Lung microvascular endothelial cell (primary cell): ENCODE data around the gene CC2D1A. TPM values are rescaled to one million over a fixed set of nuclear protein-coding genes. Genes with fewer than 3 reads are reported as not detected.
"Not testable (repeated sequence)": the region's sequence is repeated elsewhere in the genome, so short reads cannot be mapped to it uniquely, and the experiment has no call there.

ENCODE experiments used
- DNase-seq, 2 donors: peaks; one replicate each; pipeline versions ENCODE4 v3.0.0 to v3.0.0-alpha.2; 2010; ENCODE audit warnings: low read depth in 2 of 2
- total RNA-seq: library from RNA; depleted of rRNA; stranded (reverse); fragments of >200 nt; gene quantifications from 2 replicates; pipeline ENCODE4 v1.2.1, GENCODE V29; 2014

CC2D1A gene
- total RNA-seq, 1 donor from 2014 or later: 3.8 TPM

DNA sequence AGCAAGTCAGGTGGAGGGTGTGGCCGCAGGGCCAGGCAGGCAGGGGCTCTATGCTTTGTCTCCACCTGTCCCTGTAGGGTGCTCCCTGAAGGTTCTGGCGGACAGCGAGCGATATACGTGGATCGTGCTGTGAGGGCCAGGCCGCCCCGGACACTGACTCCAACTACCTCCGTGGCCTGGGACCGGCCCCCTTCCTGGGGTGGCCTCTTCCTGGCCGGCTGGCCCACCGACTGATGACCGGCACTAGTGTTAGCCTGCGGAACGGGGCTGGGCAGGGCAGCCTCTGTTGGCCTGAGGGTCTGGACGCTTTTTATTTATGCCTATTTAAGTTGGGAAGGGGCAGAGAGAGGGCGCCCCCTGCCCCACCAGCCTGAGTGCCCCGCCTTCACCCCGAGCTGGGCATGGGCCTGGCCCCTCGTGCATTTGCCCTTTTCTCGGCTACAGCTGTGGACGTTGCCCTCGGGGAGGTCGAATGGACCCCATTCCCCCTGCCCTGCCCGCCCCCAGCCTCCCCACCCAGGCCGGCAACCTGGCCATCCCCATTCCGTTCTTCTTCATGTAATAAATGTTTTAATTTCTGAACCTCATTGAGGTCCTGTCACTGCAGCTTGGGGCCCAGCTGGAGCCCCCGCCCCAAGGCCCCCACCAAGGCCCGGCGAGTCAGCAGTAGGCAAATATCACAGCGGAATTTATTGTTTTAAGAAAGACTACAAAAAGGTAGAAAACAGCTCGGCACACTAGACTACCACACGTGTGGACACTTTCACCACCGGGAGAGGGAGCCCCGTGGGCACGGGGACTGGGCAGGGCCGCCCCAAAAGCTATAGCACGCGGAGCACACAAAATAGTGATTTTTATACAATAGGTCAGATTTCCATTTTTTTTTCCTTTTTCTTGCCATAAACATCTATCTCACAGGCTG is 55.1 kb downstream of the CC2D1A start:
- DNase-seq: no peak

- no peak for DNase-seq
Measured at GRCh38 chr19:13961826-13962698, 56.1 kb downstream of the CC2D1A start.

- no peak for DNase-seq
Measured at GRCh38 chr19:13962699-13963602, 57.0 kb downstream of the CC2D1A start.

- DNase-seq: no peak
Measured at GRCh38 chr19:13963603-13964105, 57.7 kb downstream of the CC2D1A start.

DNA sequence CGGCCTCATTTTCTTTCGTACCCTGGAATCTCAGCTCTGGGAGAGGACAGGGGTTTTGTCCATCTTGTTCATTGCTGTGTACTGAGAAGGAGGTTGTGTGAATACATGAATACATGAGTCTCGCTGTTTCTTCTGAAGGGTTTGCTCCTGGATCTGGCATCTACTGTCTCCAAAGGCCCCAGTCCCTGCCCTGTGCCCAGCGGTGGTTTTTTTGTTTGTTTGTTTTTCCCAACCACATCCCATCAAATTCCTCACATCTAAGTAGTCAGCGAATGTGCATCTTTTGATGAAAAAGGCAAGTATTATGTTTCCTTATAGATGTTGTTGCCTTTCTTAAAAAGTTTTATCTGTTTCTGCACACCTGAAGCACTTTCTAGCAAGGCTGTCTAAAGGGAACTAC is 58.8 kb downstream of the CC2D1A start:
- no peak for DNase-seq

GRCh38 chr19:13965377-13965896 is 59.4 kb downstream of the CC2D1A start:
- no peak for DNase-seq

GRCh38 chr19:13965926-13966683 is 60.1 kb downstream of the CC2D1A start:
- no peak for DNase-seq

GRCh38 chr19:13966684-13967128 is 60.7 kb downstream of the CC2D1A start:
- no peak for DNase-seq

DNA sequence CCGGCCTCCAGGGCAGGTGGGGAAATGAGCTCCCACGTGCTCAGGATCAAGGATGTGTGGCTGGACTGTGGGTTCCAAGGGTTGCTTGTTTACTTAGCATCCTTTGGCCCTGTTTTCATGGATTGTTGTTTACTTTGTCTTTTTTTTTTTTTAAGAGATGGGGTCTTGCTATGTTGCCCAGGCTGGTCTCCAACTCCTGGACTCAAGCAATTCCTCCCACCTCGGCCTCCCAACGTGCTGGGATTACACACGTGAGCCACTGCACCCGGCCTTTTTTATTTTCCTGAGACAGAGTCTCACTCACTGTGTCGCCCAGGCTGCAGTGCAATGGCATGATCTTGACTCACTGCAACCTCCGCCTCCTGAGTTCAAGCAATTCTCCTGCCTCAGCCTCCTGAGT is 61.2 kb downstream of the CC2D1A start:
- not testable (repeated sequence) for DNase-seq

DNA sequence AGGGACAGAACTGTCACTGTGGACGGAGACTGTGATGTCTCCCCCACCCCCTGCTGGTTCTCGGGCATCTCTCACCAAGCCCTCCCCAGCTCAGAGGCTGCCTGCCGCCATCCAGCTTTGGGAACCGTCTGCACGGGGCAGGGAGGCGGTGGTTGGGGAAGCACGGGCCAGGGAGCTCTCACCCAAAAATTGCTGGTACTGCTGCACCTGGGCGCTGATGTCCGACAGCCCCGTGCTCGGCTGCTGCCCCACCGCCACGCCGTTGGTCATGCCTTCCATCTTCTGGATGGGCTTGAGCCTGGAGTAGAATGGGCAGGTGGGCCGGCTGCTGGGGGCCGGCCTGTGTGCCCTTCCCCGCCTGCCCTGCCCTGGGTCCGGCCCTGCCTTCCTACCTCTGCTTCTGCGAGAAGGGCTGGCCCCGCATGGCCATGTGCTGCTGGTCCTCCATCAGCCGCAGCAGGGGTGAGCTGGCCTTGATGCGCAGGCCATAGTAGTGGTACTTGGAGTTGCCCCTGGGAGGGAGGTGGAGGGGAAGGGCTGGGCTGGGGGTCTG is 62.5 kb downstream of the CC2D1A start:
- no peak for DNase-seq

- no peak for DNase-seq
Measured at GRCh38 chr19:13968999-13969398, 63.0 kb downstream of the CC2D1A start.

GRCh38 chr19:13969897-13970296 is 63.9 kb downstream of the CC2D1A start:
- DNase-seq: no peak

GRCh38 chr19:13971868-13972267 is 65.9 kb downstream of the CC2D1A start:
- DNase-seq: not testable (repeated sequence)

DNA sequence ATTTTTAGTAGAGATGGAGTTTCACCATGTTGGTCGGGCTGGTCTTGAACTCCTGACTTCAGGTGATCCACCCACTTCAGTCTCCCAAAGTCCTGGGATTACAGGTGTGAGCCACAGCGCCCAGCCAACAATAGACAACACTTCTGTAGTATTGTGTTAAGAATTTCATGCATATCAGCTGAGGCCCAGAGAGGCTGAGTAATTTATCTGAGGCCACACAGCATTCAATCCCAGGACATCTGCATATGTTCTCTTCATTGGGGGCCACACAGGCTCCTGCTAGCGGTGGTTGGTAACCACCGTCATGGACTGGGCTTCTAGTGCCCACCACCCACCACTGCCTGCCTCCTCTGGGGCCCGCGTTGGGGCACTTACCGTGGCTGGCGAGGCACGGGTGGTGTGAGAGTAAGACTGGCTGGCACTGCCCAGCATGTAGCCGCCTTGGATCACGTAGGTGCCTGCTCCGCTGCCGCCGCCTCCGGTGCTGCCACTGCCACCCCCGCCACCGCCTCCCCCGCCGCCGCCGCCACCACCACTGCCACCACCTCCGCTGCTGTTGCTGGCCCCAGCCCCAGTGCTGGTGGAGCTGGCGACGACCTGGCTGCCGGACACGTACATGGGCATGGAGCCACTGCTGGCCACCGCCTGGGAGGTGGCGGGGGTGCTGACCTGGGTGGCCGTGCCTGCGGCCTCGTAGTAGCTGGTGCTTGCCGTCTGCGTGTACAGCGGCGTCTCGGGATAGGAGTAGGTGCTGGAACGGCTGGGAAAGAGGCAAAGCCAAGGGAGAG is 66.6 kb downstream of the CC2D1A start:
- no peak for DNase-seq

GRCh38 chr19:13973479-13973878 is 67.5 kb downstream of the CC2D1A start:
- not testable (repeated sequence) for DNase-seq

DNA sequence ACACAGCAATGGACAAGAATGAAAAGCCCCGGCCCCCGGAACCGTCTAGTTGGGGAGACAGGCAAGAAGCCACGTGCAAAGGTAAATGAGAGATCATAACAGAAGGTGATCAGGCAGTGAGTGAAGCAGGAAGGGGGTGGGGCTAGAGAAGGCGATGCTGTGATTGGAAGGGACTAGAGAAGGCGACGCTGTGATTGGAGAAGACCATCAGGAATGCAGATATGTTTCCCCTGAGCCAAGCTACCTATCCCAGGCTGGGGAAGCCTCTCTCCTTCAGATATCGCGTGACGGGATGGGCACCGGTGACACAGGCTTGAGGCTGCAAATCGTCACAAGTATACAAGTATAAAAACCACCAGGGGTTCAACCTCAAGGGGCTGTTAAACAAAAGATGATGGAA is 68.1 kb downstream of the CC2D1A start:
- DNase-seq: no peak

DNA sequence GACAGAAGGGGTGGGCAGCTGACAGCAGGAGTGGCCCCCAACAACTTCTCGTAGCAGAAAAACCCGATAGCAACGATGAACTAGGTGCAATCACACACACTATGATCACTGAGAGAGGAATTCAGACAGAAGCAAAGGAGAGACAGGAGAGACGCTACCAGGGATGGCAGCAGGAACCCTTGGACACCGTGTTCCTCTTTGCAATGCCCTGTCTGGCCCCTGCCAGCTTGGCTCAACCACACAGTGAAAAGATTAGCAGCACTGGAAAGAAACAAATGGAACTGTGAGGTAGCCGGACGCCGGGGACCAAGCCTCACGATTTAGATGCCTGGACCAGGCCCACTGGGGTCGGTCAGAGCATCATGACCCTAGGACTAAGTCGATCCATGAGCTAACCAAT is 69.9 kb downstream of the CC2D1A start:
- no peak for DNase-seq

DNA sequence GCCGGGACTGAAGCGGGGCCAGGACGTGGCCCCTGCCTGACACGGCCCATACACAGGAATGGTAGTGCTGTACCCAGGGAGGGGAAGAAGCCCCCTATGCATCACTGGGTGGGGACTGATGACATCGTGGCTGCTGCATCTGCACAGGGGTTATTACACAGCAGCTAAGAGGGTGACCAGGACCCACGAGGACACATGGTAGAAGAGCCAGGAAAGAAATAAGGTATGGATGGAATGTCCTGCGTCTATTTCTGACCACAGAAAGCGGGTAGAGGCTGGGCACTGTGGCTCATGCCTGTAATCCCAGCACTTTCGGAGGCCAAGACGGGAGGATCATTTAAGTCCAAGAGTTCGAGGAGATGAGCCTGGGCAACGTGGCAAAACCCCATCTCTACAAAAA is 70.4 kb downstream of the CC2D1A start:
- no peak for DNase-seq

GRCh38 chr19:13977803-13978202 is 71.8 kb downstream of the CC2D1A start:
- no peak for DNase-seq
